Heart left ventricle (tissue), 16 donors: ENCODE measurements around the gene MCCD1. TPM values are rescaled to one million over a fixed set of nuclear protein-coding genes. Genes with fewer than 3 reads are reported as not detected.
A peak's percentile ranks its signal among the peaks of the same experiment; 100 is the strongest.

Source experiments
- ATAC-seq, 4 donors: fragments of 200-7000 bp; cut with Tn5 transposase; one replicate each; pipeline ENCODE4 v1.9.1; 2020 to 2022; ENCODE audit warnings: moderate library complexity in 4 of 4, mild to moderate bottlenecking in 3 of 4, moderate number of reproducible peaks in 1 of 4
- DNase-seq, 5 donors: peaks; one replicate each; pipeline ENCODE4 v3.0.0-alpha.2; 2020
- H3K27ac ChIP-seq, 12 donors: fragments of 200-600 bp; sonication (generic) in 4 of 12; one replicate each; pipeline versions ENCODE4 v1.5.0 to v1.8.0; 2016 to 2022; ENCODE audit warnings: mild to moderate bottlenecking in 2 of 12
- H3K27me3 ChIP-seq, 9 donors: fragments of 200-600 bp; sonication (generic) in 2 of 9; one replicate each; pipeline versions ENCODE4 v1.5.1 to v1.8.0; 2016 to 2022; ENCODE audit warnings: mild to moderate bottlenecking in 3 of 9
- H3K36me3 ChIP-seq, 9 donors: fragments of 200-600 bp; sonication (generic) in 2 of 9; one replicate each; pipeline versions ENCODE4 v1.5.0 to v1.8.0; 2018 to 2022; ENCODE audit warnings: mild to moderate bottlenecking in 2 of 9
- H3K4me1 ChIP-seq, 12 donors: fragments of 200-600 bp; sonication (generic) in 4 of 12; one replicate each; pipeline versions ENCODE4 v1.5.0 to v1.8.0; 2016 to 2022; ENCODE audit warnings: mild to moderate bottlenecking in 3 of 12
- H3K4me3 ChIP-seq, 12 donors: fragments of 200-600 bp; sonication (generic) in 4 of 12; one replicate each; pipeline versions ENCODE4 v1.5.0 to v1.8.0; 2017 to 2022; ENCODE audit warnings: mild to moderate bottlenecking in 9 of 12, moderate library complexity in 4 of 12
- H3K9me3 ChIP-seq, 12 donors: fragments of 200-600 bp; sonication (generic) in 4 of 12; one replicate each; pipeline versions ENCODE4 v1.5.0 to v1.8.0; 2016 to 2022; ENCODE audit warnings: mild to moderate bottlenecking in 1 of 12
- CTCF ChIP-seq, 12 donors: fragments of 200-600 bp; sonication (generic) in 4 of 12; IDR thresholded peaks; one replicate each; pipeline versions ENCODE4 v1.5.0 to v1.8.0; 2018 to 2022; ENCODE audit warnings: antibody characterized with exemption in 12 of 12, mild to moderate bottlenecking in 5 of 12
- POLR2A ChIP-seq, 2 donors: fragments of 450-650 bp; IDR thresholded peaks; one replicate each; pipeline ENCODE4 v1.6.1; 2017; ENCODE audit warnings: antibody characterized with exemption in 2 of 2, mild to moderate bottlenecking in 2 of 2, moderate library complexity in 2 of 2
- WGBS, 4 donors: extraction: QIAGEN DNeasy Blood & Tissue Kit in 2 of 4; methylation state at CpG; one replicate each; pipeline versions ENCODE4 v1.1.5 to v1.1.7; 2013 to 2018; 5-methylcytosine and 5-hydroxymethylcytosine counted together
- intact Hi-C, 10 donors: fragments of 100-400 bp; cut with DNase I; formaldehyde crosslinking; loops; one replicate each; pipeline versions ENCODE4 v1.11.1 to v1.14.2; 2022
- polyA plus RNA-seq, 2 donors: library from polyadenylated mRNA; stranded (reverse); fragments of 200-250 nt; gene quantifications; one replicate each; pipeline ENCODE4 v1.2.3, GENCODE V29; 2013
- total RNA-seq, 9 donors: library from RNA; depleted of rRNA in 2 of 9; stranded (reverse); fragments of >200 nt in 2 of 9; fragmentation: NEBNext Ultra II Directional in 3 of 9; extraction: Animal tissue kit (Norgen Biotek cat#: 25700) in 3 of 9; gene quantifications; one replicate each; pipeline versions ENCODE4 v1.1.0 to v1.2.4, GENCODE V29; 2016 to 2023
- donor health status: ischemic (EF 13 %, LVEDD 7.1; RV severe dilation, severe dysfunction).
- donor health status: healthy with polysubstance abuse.
- donor health status: DM: no; HTN: yes; CAD: no.
- donor health status: DM: no; HTN: no; CAD: no.
- donor health status: ischemic (EF 25% LVEDD 6.9; RV normal size, moderate dysfunction).
- donor health status: ischemic (EF 25% LVEDD 5.7; RV mildly dilated, moderate dysfunction).
- donor health status: healthy.
- donor health status: DM: yes; HTN: yes; CAD: no.
- donor health status: ischemic (EF 35%, LVEDD 5.7; RV mildly dilated, moderate dysfunction).
- donor health status: nonischemic (EF 11% LVEDD 7.7; RV severe dilation, severe dysfunction).
- donor health status: DM: yes; HTN: yes; CAD: no.
- donor health status: PGD.
- donor health status: ischemic (EF 29% LVEDD 5.4; RV normal size, mild dysfunction).
- donor health status: nonischemic (EF 23%, LVEDD 6.1; RV moderate dilation, normal function).

The MCCD1 gene
- total and polyA plus RNA-seq, 11 donors = not detected

- no peak for DNase-seq
- intact Hi-C loops = no loop called here
- 88 to 95% (median 90%) methylated on average over 27 of the region's 27 CpGs for whole genome bisulfite sequencing, 4 donors
- Histone ChIP-seq H3K27me3 (no peaks in the 10 kb centered on the region), H3K36me3 (peaks cover 0 to 4% (median 0%) of the 10 kb centered on the region in 9 donors), H3K4me1 (peaks cover 0 to 45% (median 3%) of the 10 kb centered on the region in 12 donors), H3K27ac (peak within 1 kb of the TSS in 1 of 12 donors; percentile 73), H3K4me3 (peak within 1 kb of the TSS in 2 of 12 donors; percentile 12 to 46), H3K9me3 (no peaks in the 10 kb centered on the region)
- no peak for TF ChIP-seq POLR2A (IDR thresholded peaks at IDR 0.05)
- TF ChIP-seq CTCF (IDR thresholded peaks at IDR 0.05) = no peak
- no peak for ATAC-seq
These were observed 43.5 kb downstream of the MCCD1 start, which contains the start of gene LTA for GRCh38 chr6:31572041-31572911. Gene LTA (plus strand): TSS chr6:31572289. CDS start chr6:31572743, 454 bp downstream.

- Histone ChIP-seq H3K9me3 (no peaks in the 10 kb centered on the region), H3K4me1 (peaks cover 0 to 47% (median 3%) of the 10 kb centered on the region in 12 donors), H3K4me3 (no peak overlapping the region), H3K27me3 (no peaks in the 10 kb centered on the region), H3K36me3 (peaks cover 0 to 10% (median 0%) of the 10 kb centered on the region in 9 donors), H3K27ac (peak overlapping the region in 1 of 12 donors; percentile 73)
- WGBS, 4 donors = 87 to 93% (median 88%) methylated on average over 9 of the region's 9 CpGs
- no peak for ATAC-seq
- TF ChIP-seq POLR2A (IDR thresholded peaks at IDR 0.05) (no peak), CTCF (IDR thresholded peaks at IDR 0.05) (no peak)
- intact Hi-C loops = no loop called here
- no peak for DNase-seq
These were observed 44.7 kb downstream of the MCCD1 start for GRCh38 chr6:31573239-31574105.

- ATAC-seq (no peak), DNase-seq (no peak)
- peaks cover 0 to 10% (median 0%) of the 10 kb centered on the region in 9 donors for H3K36me3 ChIP-seq
- TF ChIP-seq CTCF (IDR thresholded peaks at IDR 0.05) (no peak), POLR2A (IDR thresholded peaks at IDR 0.05) (no peak)
- H3K4me1 ChIP-seq = peaks cover 0 to 42% (median 3%) of the 10 kb centered on the region in 12 donors
- intact Hi-C loops = no loop called here
- no peaks in the 10 kb centered on the region for H3K27me3 ChIP-seq
- H3K9me3 ChIP-seq = no peaks in the 10 kb centered on the region
- H3K4me3 ChIP-seq = no peak overlapping the region
- H3K27ac ChIP-seq = peak overlapping the region in 11 of 12 donors; percentile 45 to 88 (median 73)
- WGBS, 4 donors = 79 to 88% (median 82%) methylated on average over 14 of the region's 14 CpGs
These were observed 45.6 kb downstream of the MCCD1 start for GRCh38 chr6:31574106-31575061.
